Measurements from ENCODE around the gene HIVEP1.

- TF ChIP-seq POLR2A (IDR thresholded peaks at IDR 0.05) (no peak), POLR2AphosphoS5 (IDR thresholded peaks at IDR 0.05) (no peak), CTCF (IDR thresholded peaks at IDR 0.05) (no peak), EP300 (IDR thresholded peaks at IDR 0.05) (no peak)
Observed at GRCh38 chr6:12165297-12165696, 153.2 kb downstream of the HIVEP1 start.
